Gastroesophageal sphincter (tissue), 4 donors: ENCODE results near the gene AKAP8L. TPM values are rescaled to one million over a fixed set of nuclear protein-coding genes. Genes with fewer than 3 reads are reported as not detected.

Experiments used
- ATAC-seq: fragments of 150-250 bp; one replicate; pipeline ENCODE4 v1.9.1; 2016; ENCODE audit warnings: mild to moderate bottlenecking, moderate library complexity
- H3K27ac ChIP-seq, 4 donors: fragments of 200-600 bp; sonication (generic) in 3 of 4; 1 replicate in 3 of 4; 2 replicates in 1 of 4; pipeline ENCODE4 v1.5.1; 2016 to 2019
- H3K27me3 ChIP-seq: fragments of 200-600 bp; sonication (generic); one replicate; pipeline ENCODE4 v1.5.1; 2019
- H3K36me3 ChIP-seq, 2 donors: fragments of 200-600 bp; sonication (generic); one replicate each; pipeline ENCODE4 v1.5.1; 2019; ENCODE audit warnings: control low read depth in 1 of 2
- H3K4me1 ChIP-seq, 3 donors: fragments of 200-600 bp; sonication (generic); 1 replicate in 2 of 3; 2 replicates in 1 of 3; pipeline ENCODE4 v1.5.1; 2016 to 2019; ENCODE audit warnings: control low read depth in 2 of 3
- H3K4me3 ChIP-seq, 2 donors: fragments of 200-600 bp; sonication (generic); one replicate each; pipeline ENCODE4 v1.5.1; 2019; ENCODE audit warnings: mild to moderate bottlenecking in 1 of 2, moderate library complexity in 1 of 2
- H3K9me3 ChIP-seq, 3 donors: fragments of 200-600 bp; sonication (generic); one replicate each; pipeline ENCODE4 v1.5.1; 2017 to 2019; ENCODE audit warnings: control low read depth in 2 of 3
- EP300 ChIP-seq: sonication (generic); formaldehyde crosslinking; IDR thresholded peaks from one replicate; pipeline ENCODE4 v1.6.1; 2017; ENCODE audit warnings: antibody characterized with exemption, mild to moderate bottlenecking
- POLR2A ChIP-seq, 2 donors: fragments of 450-650 bp; IDR thresholded peaks; one replicate each; pipeline ENCODE4 v1.6.1; 2017; ENCODE audit warnings: antibody characterized with exemption in 2 of 2, mild to moderate bottlenecking in 2 of 2, moderate library complexity in 1 of 2
- POLR2AphosphoS5 ChIP-seq: sonication (generic); formaldehyde crosslinking; IDR thresholded peaks from one replicate; pipeline ENCODE4 v1.6.1; 2017; ENCODE audit warnings: antibody characterized with exemption
- WGBS, 2 donors: methylation state at CpG; one replicate each; pipeline ENCODE4 v1.1.5; 2018; ENCODE audit warnings: low coverage in 1 of 2; 5-methylcytosine and 5-hydroxymethylcytosine counted together
- total RNA-seq, 4 donors: library from RNA; depleted of rRNA; stranded (reverse); fragments of >200 nt; gene quantifications; one replicate each; pipeline ENCODE4 v1.1.0, GENCODE V29; 2016
- TF ChIP-seq, protein P1 (sequence below), 4 experiments: fragments of 200-600 bp in 2 of 4; fragments of 450-650 bp in 2 of 4; sonication (generic) in 1 of 4; IDR thresholded peaks; one replicate each; pipeline ENCODE4 v1.5.1; 2017 to 2019; ENCODE audit warnings: antibody characterized with exemption in 4 of 4, mild to moderate bottlenecking in 2 of 4, moderate library complexity in 2 of 4

The AKAP8L gene
- total RNA-seq, 4 donors from 2014 or later: 61.3 to 102 (median 70.1) TPM

GRCh38 chr19:15436012-15436825 is 17.4 kb upstream of the AKAP8L start:
- H3K27me3 ChIP-seq: no peaks in the 10 kb centered on the region
- peaks cover 0 to 28% of the 10 kb centered on the region in 2 donors for H3K36me3 ChIP-seq
- peak; percentile 32 for TF ChIP-seq POLR2AphosphoS5
- TF ChIP-seq, protein P1, sequence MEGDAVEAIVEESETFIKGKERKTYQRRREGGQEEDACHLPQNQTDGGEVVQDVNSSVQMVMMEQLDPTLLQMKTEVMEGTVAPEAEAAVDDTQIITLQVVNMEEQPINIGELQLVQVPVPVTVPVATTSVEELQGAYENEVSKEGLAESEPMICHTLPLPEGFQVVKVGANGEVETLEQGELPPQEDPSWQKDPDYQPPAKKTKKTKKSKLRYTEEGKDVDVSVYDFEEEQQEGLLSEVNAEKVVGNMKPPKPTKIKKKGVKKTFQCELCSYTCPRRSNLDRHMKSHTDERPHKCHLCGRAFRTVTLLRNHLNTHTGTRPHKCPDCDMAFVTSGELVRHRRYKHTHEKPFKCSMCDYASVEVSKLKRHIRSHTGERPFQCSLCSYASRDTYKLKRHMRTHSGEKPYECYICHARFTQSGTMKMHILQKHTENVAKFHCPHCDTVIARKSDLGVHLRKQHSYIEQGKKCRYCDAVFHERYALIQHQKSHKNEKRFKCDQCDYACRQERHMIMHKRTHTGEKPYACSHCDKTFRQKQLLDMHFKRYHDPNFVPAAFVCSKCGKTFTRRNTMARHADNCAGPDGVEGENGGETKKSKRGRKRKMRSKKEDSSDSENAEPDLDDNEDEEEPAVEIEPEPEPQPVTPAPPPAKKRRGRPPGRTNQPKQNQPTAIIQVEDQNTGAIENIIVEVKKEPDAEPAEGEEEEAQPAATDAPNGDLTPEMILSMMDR (IDR thresholded peaks at IDR 0.05): no peak
- H3K27ac ChIP-seq: peak overlapping the region in 3 of 4 donors; percentile 69 to 80 (median 76)
- no peaks in the 10 kb centered on the region for H3K9me3 ChIP-seq
- ATAC-seq: no peak
- H3K4me3 ChIP-seq: no peak overlapping the region
- peaks cover 0 to 55% (median 22%) of the 10 kb centered on the region in 3 donors for H3K4me1 ChIP-seq
- 71 to 75% methylated on average over 9 of the region's 10 CpGs for WGBS, 2 donors

DNA sequence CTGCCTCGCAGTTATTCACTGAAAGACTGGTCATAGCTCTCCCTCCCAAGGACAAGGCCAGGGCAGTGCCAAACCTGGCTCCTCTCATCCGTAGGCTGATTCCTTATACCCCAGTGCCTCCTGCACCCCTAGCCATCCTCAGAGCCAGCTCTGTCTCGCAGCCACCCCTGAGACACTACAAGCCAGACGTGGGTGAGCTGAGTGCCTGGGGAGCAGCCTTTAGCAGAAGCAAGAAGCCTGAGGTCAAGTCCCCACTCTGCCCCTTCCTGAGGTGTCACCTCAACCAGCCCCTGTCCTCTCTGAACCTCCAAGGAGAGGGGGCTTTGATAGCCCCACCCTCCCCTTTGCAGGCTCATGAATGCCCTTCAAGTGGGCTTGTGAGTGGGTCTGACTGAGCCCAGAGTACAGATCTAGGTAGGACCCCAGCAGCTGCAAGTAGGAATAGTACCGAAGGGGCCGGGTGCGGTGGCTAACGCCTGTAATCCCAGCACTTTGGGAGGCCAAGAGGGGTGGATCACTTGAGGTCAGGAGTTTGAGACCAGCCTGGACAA is 14.8 kb upstream of the AKAP8L start:
- no peak for ATAC-seq
- TF ChIP-seq POLR2A (IDR thresholded peaks at IDR 0.05) (no peak), EP300 (no peak), POLR2AphosphoS5 (no peak)
- TF ChIP-seq, protein P1 (IDR thresholded peaks at IDR 0.05): no peak
- peak overlapping the region; percentile 35 to 92 for H3K4me3 ChIP-seq

GRCh38 chr19:15432629-15433518 is 14.1 kb upstream of the AKAP8L start:
- H3K27ac ChIP-seq: peak overlapping the region; percentile 58 to 98 (median 94)
- H3K4me1 ChIP-seq: peaks cover 0 to 71% (median 31%) of the 10 kb centered on the region in 3 donors
- peaks cover 0 to 30% of the 10 kb centered on the region in 2 donors for H3K36me3 ChIP-seq
- TF ChIP-seq EP300 (no peak), POLR2A (IDR thresholded peaks at IDR 0.05) (peak; percentile 37 to 42), POLR2AphosphoS5 (peak; percentile 64)
- TF ChIP-seq, protein P1 (IDR thresholded peaks at IDR 0.05): no peak
- H3K4me3 ChIP-seq: peak overlapping the region; percentile 35 to 92
- peak; percentile 90 for ATAC-seq
- 1 to 3% methylated on average over 5 to 11 of the region's 75 CpGs for WGBS, 2 donors
- H3K27me3 ChIP-seq: no peaks in the 10 kb centered on the region
- no peaks in the 10 kb centered on the region for H3K9me3 ChIP-seq

More for the DNA sequence above, 14.8 kb upstream of the AKAP8L start:
- no peaks in the 10 kb centered on the region for H3K9me3 ChIP-seq
- no peaks in the 10 kb centered on the region for H3K27me3 ChIP-seq
- peaks cover 0 to 25% of the 10 kb centered on the region in 2 donors for H3K36me3 ChIP-seq
- H3K4me1 ChIP-seq: peaks cover 0 to 76% (median 37%) of the 10 kb centered on the region in 3 donors
- peak overlapping the region in 3 of 4 donors; percentile 94 to 98 (median 95) for H3K27ac ChIP-seq
- WGBS, 2 donors: 30 to 33% methylated on average over 2 to 3 of the region's 8 CpGs

DNA sequence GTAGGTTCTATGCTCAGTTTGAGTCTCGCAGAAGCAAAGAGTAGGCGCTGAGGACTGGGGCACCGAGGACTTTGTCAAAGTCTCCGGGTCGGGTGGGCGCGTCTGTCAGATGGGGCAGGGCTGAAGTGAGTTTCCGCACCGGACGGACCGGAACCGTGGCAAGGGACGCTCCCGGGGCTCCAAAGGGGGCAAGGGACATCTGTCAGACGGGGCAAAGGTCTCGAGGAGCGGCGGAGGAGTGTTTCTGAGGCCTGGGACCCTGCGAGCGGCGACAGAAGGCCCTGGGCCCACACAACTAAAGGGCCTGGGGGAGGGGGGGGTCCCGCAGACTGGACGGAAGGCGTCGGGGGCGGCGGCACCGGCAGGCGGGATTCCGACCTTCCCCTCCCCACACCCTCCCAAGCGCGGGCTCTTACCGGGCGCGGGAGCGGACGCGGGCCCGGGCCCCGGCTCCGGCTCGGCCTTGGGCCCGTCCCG is 13.3 kb upstream of the AKAP8L start:
- H3K4me3 ChIP-seq: peak overlapping the region; percentile 83 to 92
- H3K4me1 ChIP-seq: peaks cover 0 to 63% (median 25%) of the 10 kb centered on the region in 3 donors
- H3K9me3 ChIP-seq: no peaks in the 10 kb centered on the region
- WGBS, 2 donors: 0% methylated on average over 7 of the region's 44 CpGs; no CpG with 5 or more reads in 1 of the 2 donors
- no peaks in the 10 kb centered on the region for H3K27me3 ChIP-seq
- ATAC-seq: no peak
- TF ChIP-seq POLR2A (IDR thresholded peaks at IDR 0.05) (no peak), EP300 (no peak), POLR2AphosphoS5 (no peak)
- TF ChIP-seq, protein P1 (IDR thresholded peaks at IDR 0.05): no peak
- peak overlapping the region; percentile 4 to 80 (median 62) for H3K27ac ChIP-seq
- peaks cover 0 to 38% of the 10 kb centered on the region in 2 donors for H3K36me3 ChIP-seq
